Ascending aorta (tissue), 2 donors: ENCODE results near the gene MLKL. TPM values are rescaled to one million over a fixed set of nuclear protein-coding genes. Genes with fewer than 3 reads are reported as not detected.

Experiments used
- DNase-seq, 2 donors: peaks; one replicate each; pipeline ENCODE4 v3.0.0-alpha.2; 2019; ENCODE audit warnings: low spot score in 2 of 2
- H3K27ac ChIP-seq, 2 donors: fragments of 200-600 bp; sonication (generic); one replicate each; pipeline ENCODE4 v1.5.1; 2016 to 2017; ENCODE audit warnings: mild to moderate bottlenecking in 1 of 2
- H3K27me3 ChIP-seq: fragments of 200-600 bp; sonication (generic); one replicate; pipeline ENCODE4 v1.5.1; 2017
- H3K36me3 ChIP-seq, 2 donors: fragments of 200-600 bp; sonication (generic); one replicate each; pipeline ENCODE4 v1.5.1; 2016
- H3K4me1 ChIP-seq, 2 donors: fragments of 200-600 bp; sonication (generic); one replicate each; pipeline ENCODE4 v1.5.1; 2016 to 2017; ENCODE audit warnings: mild to moderate bottlenecking in 1 of 2
- H3K4me3 ChIP-seq, 2 donors: fragments of 200-600 bp; sonication (generic); one replicate each; pipeline ENCODE4 v1.5.1; 2016 to 2017; ENCODE audit warnings: mild to moderate bottlenecking in 1 of 2
- H3K9me3 ChIP-seq, 2 donors: fragments of 200-600 bp; sonication (generic); one replicate each; pipeline ENCODE4 v1.5.1; 2016
- intact Hi-C: fragments of 100-400 bp; cut with DNase I; formaldehyde crosslinking; loops from one replicate; pipeline ENCODE4 v1.15.1; 2023
- total RNA-seq: library from RNA; depleted of rRNA; stranded (reverse); fragments of >200 nt; gene quantifications from one replicate; pipeline ENCODE4 v1.1.0, GENCODE V29; 2016
- TF ChIP-seq, protein P1 (sequence below), 3 experiments: fragments of 200-600 bp in 2 of 3; fragments of 450-650 bp in 1 of 3; sonication (generic) in 2 of 3; IDR thresholded peaks; one replicate each; pipeline ENCODE4 v1.5.1; 2016 to 2019; ENCODE audit warnings: antibody characterized with exemption in 3 of 3, mild to moderate bottlenecking in 1 of 3, moderate library complexity in 1 of 3

MLKL gene
- total RNA-seq, 1 donor from 2014 or later, result 4.0 TPM

DNA sequence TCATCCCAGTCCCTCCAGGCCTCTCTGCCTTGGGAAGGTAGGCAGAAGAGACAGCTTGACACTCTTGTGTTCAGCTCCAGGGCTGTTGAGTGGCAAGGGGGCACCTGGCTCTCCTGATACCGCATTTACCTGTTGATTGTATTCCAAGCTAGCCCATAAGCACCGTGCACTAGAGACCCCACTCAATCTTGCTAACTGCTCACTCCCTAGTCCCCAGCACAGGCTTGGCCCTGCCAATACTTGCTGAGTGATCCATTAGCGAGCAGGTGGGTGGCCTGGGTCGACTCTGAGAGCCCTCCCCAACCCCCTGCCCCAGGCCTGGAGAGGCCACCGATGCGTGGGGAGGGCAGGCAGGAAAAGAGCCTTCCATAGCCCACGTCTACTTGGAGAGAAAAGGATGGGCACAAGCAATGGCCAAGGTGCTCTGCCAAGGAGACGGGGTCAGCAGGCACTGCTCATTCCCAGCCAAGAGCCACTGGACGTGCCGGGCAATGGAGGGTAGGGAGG, 44.5 kb upstream of the MLKL start:
- TF ChIP-seq, protein P1, sequence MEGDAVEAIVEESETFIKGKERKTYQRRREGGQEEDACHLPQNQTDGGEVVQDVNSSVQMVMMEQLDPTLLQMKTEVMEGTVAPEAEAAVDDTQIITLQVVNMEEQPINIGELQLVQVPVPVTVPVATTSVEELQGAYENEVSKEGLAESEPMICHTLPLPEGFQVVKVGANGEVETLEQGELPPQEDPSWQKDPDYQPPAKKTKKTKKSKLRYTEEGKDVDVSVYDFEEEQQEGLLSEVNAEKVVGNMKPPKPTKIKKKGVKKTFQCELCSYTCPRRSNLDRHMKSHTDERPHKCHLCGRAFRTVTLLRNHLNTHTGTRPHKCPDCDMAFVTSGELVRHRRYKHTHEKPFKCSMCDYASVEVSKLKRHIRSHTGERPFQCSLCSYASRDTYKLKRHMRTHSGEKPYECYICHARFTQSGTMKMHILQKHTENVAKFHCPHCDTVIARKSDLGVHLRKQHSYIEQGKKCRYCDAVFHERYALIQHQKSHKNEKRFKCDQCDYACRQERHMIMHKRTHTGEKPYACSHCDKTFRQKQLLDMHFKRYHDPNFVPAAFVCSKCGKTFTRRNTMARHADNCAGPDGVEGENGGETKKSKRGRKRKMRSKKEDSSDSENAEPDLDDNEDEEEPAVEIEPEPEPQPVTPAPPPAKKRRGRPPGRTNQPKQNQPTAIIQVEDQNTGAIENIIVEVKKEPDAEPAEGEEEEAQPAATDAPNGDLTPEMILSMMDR (IDR thresholded peaks at IDR 0.05), result no peak
- no peak overlapping the region for H3K27ac ChIP-seq
- no peaks in the 10 kb centered on the region for H3K27me3 ChIP-seq
- peaks cover 0 to 5% of the 10 kb centered on the region in 2 donors for H3K4me1 ChIP-seq
- no peak for DNase-seq
- no peaks in the 10 kb centered on the region for H3K36me3 ChIP-seq
- intact Hi-C loops, result no loop called here
- H3K9me3 ChIP-seq, result no peaks in the 10 kb centered on the region
- H3K4me3 ChIP-seq, result no peak overlapping the region

DNA sequence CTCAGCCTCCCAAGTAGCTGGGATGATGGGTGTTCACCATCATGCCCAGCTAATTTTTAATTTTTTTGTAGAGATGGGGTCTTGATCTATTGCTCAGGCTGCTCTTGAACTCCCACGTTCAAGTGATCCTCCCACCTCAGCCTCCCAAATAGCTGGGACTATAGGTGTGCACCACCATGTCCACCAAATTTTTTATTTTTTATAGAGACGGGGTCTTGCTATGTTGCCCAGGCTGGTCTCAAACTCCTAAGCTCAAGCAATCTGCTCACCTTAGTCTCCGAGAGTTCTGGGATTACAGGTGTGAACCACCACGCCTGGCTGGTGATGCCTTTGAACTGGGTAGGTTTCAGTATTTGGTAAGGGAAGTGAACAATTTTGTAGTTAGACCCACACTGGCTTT, 43.9 kb upstream of the MLKL start:
- no peak overlapping the region for H3K27ac ChIP-seq
- TF ChIP-seq, protein P1 (IDR thresholded peaks at IDR 0.05), result no peak
- no peaks in the 10 kb centered on the region for H3K36me3 ChIP-seq
- intact Hi-C loops, result no loop called here
- H3K9me3 ChIP-seq, result no peaks in the 10 kb centered on the region
- H3K4me1 ChIP-seq, result peaks cover 0 to 5% of the 10 kb centered on the region in 2 donors
- no peaks in the 10 kb centered on the region for H3K27me3 ChIP-seq
- no peak for DNase-seq
- no peak overlapping the region for H3K4me3 ChIP-seq

DNA sequence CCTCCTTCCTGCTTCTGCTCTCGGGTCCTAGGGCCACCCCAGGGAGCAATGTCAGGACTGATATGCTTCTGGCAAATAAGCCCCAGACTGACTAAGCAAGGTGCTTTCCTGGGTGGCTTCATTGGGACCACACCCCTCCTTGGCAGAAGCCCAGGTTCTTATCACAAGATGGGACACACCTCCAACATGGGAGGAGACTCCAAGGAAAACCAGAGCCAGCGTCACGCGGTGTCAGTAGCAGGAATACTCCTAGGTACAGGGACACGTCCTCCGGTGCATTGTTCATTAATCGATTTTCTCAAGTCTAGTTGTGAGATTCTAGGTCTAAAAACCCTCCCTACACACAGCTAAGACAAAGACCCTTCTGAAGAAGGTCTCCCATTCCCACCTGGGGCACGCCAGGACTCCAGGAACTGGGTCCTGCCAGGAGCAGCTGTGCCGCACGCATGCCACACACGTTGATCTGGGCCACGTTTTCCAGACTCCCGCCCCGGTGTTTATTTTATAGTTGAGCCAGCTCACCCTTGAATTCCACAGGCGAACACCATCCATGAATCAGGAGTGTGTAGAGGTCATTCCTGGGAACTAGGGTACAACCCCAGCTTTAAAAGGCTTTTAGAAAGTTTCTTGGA, 43.1 kb upstream of the MLKL start:
- no peak for DNase-seq
- no peak overlapping the region for H3K27ac ChIP-seq
- no peaks in the 10 kb centered on the region for H3K9me3 ChIP-seq
- peaks cover 0 to 5% of the 10 kb centered on the region in 2 donors for H3K4me1 ChIP-seq
- no peaks in the 10 kb centered on the region for H3K27me3 ChIP-seq
- TF ChIP-seq, protein P1 (IDR thresholded peaks at IDR 0.05), result no peak
- H3K4me3 ChIP-seq, result no peak overlapping the region
- H3K36me3 ChIP-seq, result no peaks in the 10 kb centered on the region
- intact Hi-C loops, result no loop called here

DNA sequence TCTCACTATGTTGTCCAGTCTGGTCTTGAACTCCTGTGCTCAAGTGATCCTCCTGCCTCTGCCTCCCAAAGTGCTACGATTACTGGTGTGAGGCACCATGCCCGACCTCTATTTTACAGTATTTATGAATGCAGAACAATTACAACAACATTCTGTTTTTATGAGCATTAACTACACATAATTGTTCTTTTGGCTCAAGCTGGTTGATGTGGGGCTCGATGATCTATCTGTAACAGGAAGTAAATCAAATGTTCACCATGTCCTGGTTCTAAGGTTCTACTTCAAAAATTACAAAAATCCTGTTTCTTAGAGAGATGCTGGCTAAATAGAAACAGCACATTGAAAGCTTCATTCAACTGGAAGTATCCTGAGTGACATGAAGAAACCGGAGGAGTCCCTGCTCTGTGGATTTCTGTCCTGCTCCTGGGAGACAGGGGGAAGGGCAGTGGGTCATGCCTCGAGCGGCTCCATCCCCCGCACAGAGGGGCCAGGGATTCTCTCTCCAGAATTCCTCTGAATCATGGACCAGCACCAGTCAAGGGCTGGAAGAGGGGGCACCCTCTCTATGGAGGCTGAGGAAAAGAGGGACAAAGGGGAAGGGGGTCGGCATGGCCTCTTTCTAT, 42.5 kb upstream of the MLKL start:
- intact Hi-C loops, result no loop called here
- peaks cover 0 to 5% of the 10 kb centered on the region in 2 donors for H3K4me1 ChIP-seq

DNA sequence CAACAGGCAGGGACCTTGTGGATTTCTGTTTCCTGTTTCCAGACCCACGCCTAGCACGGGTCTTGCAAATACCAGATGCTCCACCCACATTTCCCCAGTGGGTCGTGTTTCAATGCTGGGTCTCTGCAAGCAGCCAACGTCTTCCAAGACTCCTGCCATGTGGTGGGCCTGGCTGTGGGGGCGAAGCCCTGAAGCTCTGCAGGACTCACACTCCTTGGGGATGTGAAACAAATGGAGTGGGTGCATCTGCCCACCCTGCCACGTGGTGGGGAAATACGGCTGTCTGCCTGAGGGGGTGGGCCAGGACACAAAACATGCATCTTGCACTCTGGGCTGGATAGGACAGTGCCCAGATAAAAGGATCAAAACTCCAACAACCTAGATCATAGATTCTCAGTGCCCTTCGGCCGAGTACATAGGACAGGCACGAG, 41.4 kb upstream of the MLKL start:
- intact Hi-C loops, result no loop called here
- H3K27me3 ChIP-seq, result no peaks in the 10 kb centered on the region
- H3K9me3 ChIP-seq, result no peaks in the 10 kb centered on the region
- TF ChIP-seq, protein P1 (IDR thresholded peaks at IDR 0.05), result no peak
- no peaks in the 10 kb centered on the region for H3K36me3 ChIP-seq
- H3K27ac ChIP-seq, result no peak overlapping the region
- peaks cover 0 to 5% of the 10 kb centered on the region in 2 donors for H3K4me1 ChIP-seq
- DNase-seq, result no peak
- no peak overlapping the region for H3K4me3 ChIP-seq

More for the DNA sequence above, 42.5 kb upstream of the MLKL start:
- Histone ChIP-seq H3K4me3 (no peak overlapping the region), H3K9me3 (no peaks in the 10 kb centered on the region), H3K27me3 (no peaks in the 10 kb centered on the region), H3K36me3 (no peaks in the 10 kb centered on the region), H3K27ac (no peak overlapping the region)
- DNase-seq, result no peak
- TF ChIP-seq, protein P1 (IDR thresholded peaks at IDR 0.05), result no peak
